Coronary artery (tissue), 2 donors: ENCODE results near the gene EDRF1.

Experiments used
- DNase-seq: peaks from one replicate; pipeline ENCODE4 v3.0.0-alpha.2; 2017; ENCODE audit warnings: low spot score
- H3K27ac ChIP-seq, 2 donors: fragments of 200-600 bp; sonication (generic); one replicate each; pipeline ENCODE4 v1.5.1; 2016 to 2019
- H3K4me3 ChIP-seq: fragments of 200-600 bp; sonication (generic); 2 replicates; pipeline ENCODE4 v1.5.1; 2016; ENCODE audit warnings: mild to moderate bottlenecking, moderate library complexity
- CTCF ChIP-seq: fragments of 200-600 bp; sonication (generic); IDR thresholded peaks from one replicate; pipeline ENCODE4 v1.5.1; 2019; ENCODE audit warnings: antibody characterized with exemption

Gene EDRF1

DNA sequence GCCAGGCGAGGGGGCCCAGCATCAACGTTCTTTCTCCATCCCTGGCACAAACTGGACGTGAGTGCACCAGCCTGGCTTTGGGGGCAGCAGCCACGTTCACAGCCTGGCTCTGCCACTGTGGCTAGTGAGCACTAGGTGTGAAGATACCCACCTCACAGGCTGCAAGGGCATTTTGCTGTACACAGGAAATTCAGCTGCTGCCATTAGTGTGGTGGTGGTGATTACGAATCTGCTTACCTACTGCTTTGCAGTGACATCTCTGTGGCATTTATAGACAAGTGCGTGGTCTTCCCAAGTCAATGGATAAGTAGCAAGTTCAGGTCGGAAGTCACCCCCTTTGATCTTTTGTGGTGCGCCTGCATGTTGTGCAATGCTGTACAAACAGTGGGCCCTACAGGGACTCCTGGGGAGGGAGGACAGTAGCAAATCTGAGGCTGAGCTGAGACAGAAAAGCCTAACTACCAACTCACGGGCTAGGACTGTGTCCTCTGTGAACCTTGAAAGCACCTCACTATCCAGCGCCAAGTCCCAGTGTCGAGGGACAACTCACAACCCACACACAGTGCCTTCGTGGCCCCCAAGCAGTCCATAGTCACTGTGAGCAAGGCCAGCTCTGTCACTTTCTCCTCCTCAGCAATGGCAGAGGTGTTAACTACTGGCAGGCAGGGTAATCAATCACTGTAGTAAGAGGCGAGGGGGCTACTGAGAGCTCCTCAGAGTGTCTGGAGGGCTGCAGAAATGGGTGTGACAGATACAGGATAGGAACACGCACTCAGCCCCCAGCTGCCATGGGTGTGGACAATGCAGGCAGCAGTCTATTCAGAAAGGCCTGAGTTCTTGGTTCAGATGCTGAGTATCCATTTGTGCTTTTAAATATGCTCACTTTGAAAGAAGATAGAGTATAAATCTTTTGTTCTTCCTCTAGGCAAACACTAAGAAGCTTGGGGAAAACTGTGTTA is 73.1 kb downstream of the EDRF1 start:
- DNase-seq = peak; percentile 68
- Histone ChIP-seq H3K27ac (no peak overlapping the region), H3K4me3 (no peak overlapping the region)
- TF ChIP-seq CTCF = no peak

GRCh38 chr10:125795128-125795527 is 75.6 kb downstream of the EDRF1 start:
- H3K27ac ChIP-seq = no peak overlapping the region
- no peak overlapping the region for H3K4me3 ChIP-seq
- TF ChIP-seq CTCF = no peak
- no peak for DNase-seq

DNA sequence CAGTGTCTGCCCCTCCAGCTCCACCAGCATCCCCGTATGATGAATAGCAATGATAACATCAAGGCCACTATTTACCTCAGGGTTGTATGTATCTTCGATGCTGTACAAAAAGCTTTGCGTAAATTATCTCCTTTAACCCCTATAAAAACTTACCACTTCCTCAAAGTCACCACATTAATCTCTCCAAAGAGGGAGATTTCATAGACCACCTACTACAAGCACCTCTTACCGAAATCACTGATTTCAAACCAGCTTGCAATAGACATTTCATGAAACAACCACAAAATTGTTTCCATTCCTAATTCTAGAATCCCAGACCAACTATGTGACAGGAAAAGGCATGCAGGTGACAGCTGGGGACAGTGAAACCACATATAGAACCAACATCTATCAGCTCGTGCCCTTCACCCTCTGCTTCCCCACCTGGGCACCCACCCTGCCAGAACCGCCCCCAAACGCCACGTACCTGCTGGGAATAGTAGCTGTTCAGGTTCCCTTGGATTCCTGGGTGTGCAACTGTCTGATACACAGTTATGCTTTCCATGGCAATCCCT is 76.2 kb downstream of the EDRF1 start:
- no peak overlapping the region for H3K4me3 ChIP-seq
- no peak for DNase-seq
- TF ChIP-seq CTCF = no peak
- no peak overlapping the region for H3K27ac ChIP-seq

DNA sequence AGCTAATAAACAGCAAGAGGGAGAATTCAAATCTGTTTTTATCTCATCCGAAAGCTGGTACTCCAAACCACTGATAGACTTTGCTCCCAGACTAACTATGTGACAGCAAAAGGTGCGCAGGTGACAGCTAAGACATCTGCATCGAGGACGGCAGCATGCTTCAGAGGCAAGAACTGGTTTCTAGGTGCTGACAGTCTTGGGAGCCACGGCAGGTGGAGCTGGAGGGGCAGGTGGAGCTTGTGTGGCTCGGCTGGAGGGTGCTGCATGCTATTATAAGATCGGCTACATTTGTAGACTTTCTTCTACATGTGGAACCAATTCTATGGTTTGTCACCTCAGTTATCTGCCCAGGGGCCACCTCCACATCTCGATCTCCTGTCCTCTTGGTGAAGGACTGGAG is 77.9 kb downstream of the EDRF1 start:
- H3K27ac ChIP-seq = no peak overlapping the region
- DNase-seq = no peak
- no peak overlapping the region for H3K4me3 ChIP-seq
- no peak for TF ChIP-seq CTCF

- TF ChIP-seq CTCF = no peak
- no peak overlapping the region for H3K4me3 ChIP-seq
- no peak overlapping the region for H3K27ac ChIP-seq
- no peak for DNase-seq
Measured at GRCh38 chr10:125797994-125798662, 78.6 kb downstream of the EDRF1 start.

DNA sequence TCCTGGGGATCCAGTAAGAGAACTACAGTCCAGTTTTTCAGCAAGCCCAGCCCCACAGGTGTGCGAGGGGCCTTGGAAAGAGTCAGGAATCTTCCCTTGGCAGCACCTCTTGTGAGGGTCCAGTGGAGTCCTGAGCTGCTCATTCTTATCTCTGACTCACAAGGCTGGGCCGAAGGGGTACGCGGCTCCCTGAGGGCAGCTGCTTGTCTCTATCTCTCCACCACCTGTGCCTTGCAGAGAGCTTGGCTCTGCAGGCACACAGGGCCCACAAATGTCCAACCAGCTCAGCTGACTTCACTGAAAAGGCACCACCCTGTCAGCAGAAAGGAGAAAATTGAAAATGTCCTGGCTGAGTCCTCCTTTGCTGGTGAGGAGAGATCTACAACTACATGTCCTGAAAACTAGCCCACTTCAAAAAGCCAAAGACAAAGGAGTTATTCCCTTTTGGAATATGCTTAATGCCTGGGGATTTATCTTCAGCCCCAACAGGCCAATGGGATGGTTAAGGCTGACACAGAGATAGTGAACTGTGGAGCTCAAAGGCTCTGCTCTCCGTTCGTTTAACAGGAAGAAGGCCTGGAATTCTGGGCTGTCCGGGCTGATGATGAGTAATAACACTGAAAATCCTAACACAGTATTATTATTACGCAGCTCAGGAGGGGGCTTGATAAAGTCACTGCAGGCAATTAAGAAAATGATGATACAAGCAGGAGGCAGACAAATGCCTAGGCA is 80.1 kb downstream of the EDRF1 start:
- DNase-seq = no peak
- Histone ChIP-seq H3K27ac (no peak overlapping the region), H3K4me3 (no peak overlapping the region)
- TF ChIP-seq CTCF = no peak
